Neural cell (in vitro differentiated cells): ENCODE results near the gene KRTAP5-4.

Source experiments
- CTCF ChIP-seq: fragments of 450-650 bp; IDR thresholded peaks from 2 replicates; pipeline ENCODE4 v1.5.1; 2014; ENCODE audit warnings: antibody characterized with exemption, mild to moderate bottlenecking, moderate library complexity; ENCODE audit not compliant: poor library complexity, severe bottlenecking
- EP300 ChIP-seq: fragments of 450-650 bp; conservative IDR thresholded peaks from 2 replicates; pipeline ENCODE4 v1.6.1; 2014; ENCODE audit warnings: antibody characterized with exemption, mild to moderate bottlenecking, moderate library complexity; ENCODE audit not compliant: poor library complexity, severe bottlenecking
- EZH2 ChIP-seq: fragments of 200-600, 300-800 bp; shearing (Covaris generic), sonication (generic); IDR thresholded peaks from 2 replicates; pipeline ENCODE4 v1.6.1; 2014; ENCODE audit warnings: antibody characterized with exemption, low read length, borderline replicate concordance, mild to moderate bottlenecking; ENCODE audit not compliant: insufficient read depth, poor library complexity, severe bottlenecking
- MXI1 ChIP-seq: fragments of 450-650 bp; conservative IDR thresholded peaks from 2 replicates; pipeline ENCODE4 v1.6.1; 2014; ENCODE audit warnings: antibody characterized with exemption, mild to moderate bottlenecking; ENCODE audit not compliant: poor library complexity, severe bottlenecking
- POLR2AphosphoS5 ChIP-seq: IDR thresholded peaks from 2 replicates; pipeline ENCODE4 v1.6.1; 2012
- RAD21 ChIP-seq: fragments of 450-650 bp; conservative IDR thresholded peaks from 2 replicates; pipeline ENCODE4 v1.6.1; 2014; ENCODE audit warnings: antibody characterized with exemption, mild to moderate bottlenecking, moderate library complexity
- REST ChIP-seq: IDR thresholded peaks from 2 replicates; pipeline ENCODE4 v1.6.1; 2012; ENCODE audit warnings: borderline replicate concordance
- SMC3 ChIP-seq: fragments of 450-650 bp; conservative IDR thresholded peaks from 2 replicates; pipeline ENCODE4 v1.6.1; 2014; ENCODE audit warnings: antibody characterized with exemption, mild to moderate bottlenecking, moderate library complexity; ENCODE audit not compliant: poor library complexity
- TAF1 ChIP-seq: IDR thresholded peaks from 2 replicates; pipeline ENCODE4 v1.6.1; 2012; ENCODE audit warnings: low read depth

GRCh38 chr11:1572197-1573076 lies 49.5 kb downstream of the KRTAP5-4 start, which contains the start of gene DUSP8:
- TF ChIP-seq CTCF (no peak), TAF1 (no peak), EZH2 (no peak), EP300 (no peak), POLR2AphosphoS5 (peak; percentile 80), SMC3 (no peak), RAD21 (no peak), REST (peak; percentile 17), MXI1 (peak; percentile 35)
